Measurements from ENCODE around the gene PARD3B.

The PARD3B gene

GRCh38 chr2:205386109-205386508 lies 840.8 kb downstream of the PARD3B start:
- no peaks in the 10 kb centered on the region for H4K20me1 ChIP-seq (ENCODE audit: insufficient read depth, low read length)
- H3K4me2 ChIP-seq (ENCODE audit: low read depth, low read length) = no peak overlapping the region
- H3K9me3 ChIP-seq (replicated peaks; ENCODE audit: insufficient read depth, low read length) = no peaks in the 10 kb centered on the region
- no peaks in the 10 kb centered on the region for H3K27me3 ChIP-seq (replicated peaks; ENCODE audit: insufficient read depth, low read length)
- no peaks in the 10 kb centered on the region for H3K4me1 ChIP-seq (ENCODE audit: low read length)
- DNase-seq = no peak
- no peaks in the 10 kb centered on the region for H3K9me2 ChIP-seq (replicated peaks; ENCODE audit: insufficient read depth, low read length)
- no peaks in the 10 kb centered on the region for H3F3A ChIP-seq (ENCODE audit: insufficient read depth, low read length)
- H3K4me3 ChIP-seq (ENCODE audit: low read length) = no peak overlapping the region
- H3K27ac ChIP-seq (ENCODE audit: low read length) = no peak overlapping the region
- no peaks in the 10 kb centered on the region for H3K79me2 ChIP-seq (ENCODE audit: low read length)
- H3K9ac ChIP-seq (ENCODE audit: low read length) = no peak overlapping the region
- no peak for TF ChIP-seq CTCF (IDR thresholded peaks at IDR 0.05; ENCODE audit: low read length)
- TF ChIP-seq EZH2phosphoT487 (IDR thresholded peaks at IDR 0.05; ENCODE audit: low read length) = no peak
- TF ChIP-seq EZH2 (optimal IDR thresholded peaks at IDR 0.05; ENCODE audit: low read depth, low read length) = no peak
- no peak overlapping the region for H2AFZ ChIP-seq (ENCODE audit: low read length)
- H3K36me3 ChIP-seq (replicated peaks; ENCODE audit: insufficient read depth, low read length) = no peaks in the 10 kb centered on the region

DNA sequence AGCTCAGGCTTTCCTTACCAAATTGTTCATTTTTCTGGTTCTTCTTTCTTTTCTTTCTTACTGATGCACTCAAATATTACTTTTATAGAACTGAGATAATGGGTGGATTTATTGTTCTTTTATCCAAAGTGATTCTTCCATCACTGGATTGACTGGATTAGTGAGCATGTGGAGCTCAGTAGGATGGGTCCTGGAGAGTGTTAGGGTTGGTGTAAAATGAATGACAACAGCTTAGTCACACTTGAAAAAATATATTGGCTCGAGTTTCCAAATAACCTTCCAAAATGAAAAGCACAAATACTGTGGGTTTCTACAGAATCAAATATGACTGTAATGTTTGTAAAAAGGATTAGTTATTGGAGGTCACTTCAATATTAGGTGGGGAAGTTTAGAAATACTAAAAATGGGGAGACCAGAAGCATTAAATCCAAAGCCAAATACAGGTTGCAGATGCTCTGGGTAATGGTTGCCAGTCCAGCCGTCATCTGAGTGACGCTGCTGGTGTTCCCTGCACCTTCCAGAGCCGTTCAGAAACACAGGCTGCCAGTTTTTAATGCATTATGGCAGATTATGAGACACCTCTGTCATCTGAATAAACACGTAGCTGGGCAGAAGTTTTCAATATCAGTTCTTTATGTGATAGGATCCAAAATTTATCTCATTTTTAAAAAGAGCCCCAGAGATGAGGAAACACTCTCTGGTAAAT lies 842.2 kb downstream of the PARD3B start:
- H3K9me3 ChIP-seq (replicated peaks; ENCODE audit: insufficient read depth, low read length) = no peaks in the 10 kb centered on the region
- H3K36me3 ChIP-seq (replicated peaks; ENCODE audit: insufficient read depth, low read length) = no peaks in the 10 kb centered on the region
- H3K4me2 ChIP-seq (ENCODE audit: low read depth, low read length) = no peak overlapping the region
- no peaks in the 10 kb centered on the region for H3K79me2 ChIP-seq (ENCODE audit: low read length)
- no peaks in the 10 kb centered on the region for H4K20me1 ChIP-seq (ENCODE audit: insufficient read depth, low read length)
- H3K4me1 ChIP-seq (ENCODE audit: low read length) = no peaks in the 10 kb centered on the region
- DNase-seq = no peak
- H2AFZ ChIP-seq (ENCODE audit: low read length) = no peak overlapping the region
- no peaks in the 10 kb centered on the region for H3K9me2 ChIP-seq (replicated peaks; ENCODE audit: insufficient read depth, low read length)
- no peak overlapping the region for H3K27ac ChIP-seq (ENCODE audit: low read length)
- TF ChIP-seq EZH2 (optimal IDR thresholded peaks at IDR 0.05; ENCODE audit: low read depth, low read length) (no peak), CTCF (IDR thresholded peaks at IDR 0.05; ENCODE audit: low read length) (no peak), EZH2phosphoT487 (IDR thresholded peaks at IDR 0.05; ENCODE audit: low read length) (no peak)
- H3K4me3 ChIP-seq (ENCODE audit: low read length) = no peak overlapping the region
- H3F3A ChIP-seq (ENCODE audit: insufficient read depth, low read length) = no peaks in the 10 kb centered on the region
- no peak overlapping the region for H3K9ac ChIP-seq (ENCODE audit: low read length)
- no peaks in the 10 kb centered on the region for H3K27me3 ChIP-seq (replicated peaks; ENCODE audit: insufficient read depth, low read length)

GRCh38 chr2:205390866-205391265 lies 845.6 kb downstream of the PARD3B start:
- no peak for DNase-seq
- no peak overlapping the region for H3K4me2 ChIP-seq (ENCODE audit: low read depth, low read length)
- no peak overlapping the region for H3K27ac ChIP-seq (ENCODE audit: low read length)
- no peak overlapping the region for H3K4me3 ChIP-seq (ENCODE audit: low read length)
- no peaks in the 10 kb centered on the region for H3K4me1 ChIP-seq (ENCODE audit: low read length)
- no peak overlapping the region for H3K9ac ChIP-seq (ENCODE audit: low read length)
- H3K36me3 ChIP-seq (replicated peaks; ENCODE audit: insufficient read depth, low read length) = no peaks in the 10 kb centered on the region
- H4K20me1 ChIP-seq (ENCODE audit: insufficient read depth, low read length) = no peaks in the 10 kb centered on the region
- no peaks in the 10 kb centered on the region for H3K79me2 ChIP-seq (ENCODE audit: low read length)
- no peaks in the 10 kb centered on the region for H3K9me3 ChIP-seq (replicated peaks; ENCODE audit: insufficient read depth, low read length)
- no peak overlapping the region for H2AFZ ChIP-seq (ENCODE audit: low read length)
- H3K9me2 ChIP-seq (replicated peaks; ENCODE audit: insufficient read depth, low read length) = no peaks in the 10 kb centered on the region
- no peaks in the 10 kb centered on the region for H3F3A ChIP-seq (ENCODE audit: insufficient read depth, low read length)
- TF ChIP-seq EZH2phosphoT487 (IDR thresholded peaks at IDR 0.05; ENCODE audit: low read length) = no peak
- TF ChIP-seq CTCF (IDR thresholded peaks at IDR 0.05; ENCODE audit: low read length) = no peak
- TF ChIP-seq EZH2 (optimal IDR thresholded peaks at IDR 0.05; ENCODE audit: low read depth, low read length) = no peak
- no peaks in the 10 kb centered on the region for H3K27me3 ChIP-seq (replicated peaks; ENCODE audit: insufficient read depth, low read length)

Measured in MM.1S (cell line).